Caco-2 (cell line): Measurements from ENCODE around the gene TCF3. TPM values are rescaled to one million over a fixed set of nuclear protein-coding genes. Genes with fewer than 3 reads are reported as not detected.

Experiments used
- BruUV-seq: library from RNA; stranded (reverse); fragments of 400-500 nt; replicated peaks from 2 replicates; lab custom pipeline; 2021; lab: Mats Ljungman, UMichigan
- CTCF ChIA-PET: fragments of 300-600 bp; sonication (Branson Sonifier 250); formaldehyde crosslinking; loops from one replicate; lab custom pipeline; 2022; ENCODE audit warnings: antibody characterized with exemption; lab: Charles Lee
- POLR2A ChIA-PET: fragments of 300-600 bp; sonication (Branson Sonifier 250); formaldehyde crosslinking; loops from one replicate; lab custom pipeline; 2022; ENCODE audit warnings: antibody characterized with exemption; lab: Charles Lee
- DNase-seq, 2 experiments: peaks; one replicate each; pipeline versions ENCODE4 v3.0.0 to v3.0.0-alpha.2; 2020 to 2022
- H3K27me3 ChIP-seq: replicated peaks from 2 replicates; pipeline ENCODE4 v1.6.0; 2011; ENCODE audit warnings: low read length; ENCODE audit not compliant: control insufficient read depth, insufficient read depth
- H3K36me3 ChIP-seq: 2 replicates; pipeline ENCODE4 v1.5.1; 2011; ENCODE audit warnings: low read length; ENCODE audit not compliant: control insufficient read depth, insufficient read depth
- H3K4me1 ChIP-seq: fragments of 250-450 bp; sonication (Bioruptor Pico); 2 replicates; pipeline ENCODE4 v1.5.1; 2020; ENCODE audit warnings: mild to moderate bottlenecking
- H3K4me3 ChIP-seq: 2 replicates; pipeline ENCODE4 v1.5.1; 2011; ENCODE audit warnings: low read depth, mild to moderate bottlenecking, control low read depth, low read length
- H3K9me3 ChIP-seq: fragments of 250-450 bp; sonication (Bioruptor Pico); 2 replicates; pipeline ENCODE4 v1.5.1; 2020; ENCODE audit warnings: mild to moderate bottlenecking, moderate library complexity
- H3K27ac Mint-ChIP-seq: one replicate; pipeline ENCODE4 v1.8.0; 2022; ENCODE audit warnings: mixed read lengths; ENCODE audit not compliant: unreplicated experiment
- H3K27me3 Mint-ChIP-seq: one replicate; pipeline ENCODE4 v1.8.0; 2022; ENCODE audit warnings: mixed read lengths; ENCODE audit not compliant: insufficient read depth, unreplicated experiment
- H3K36me3 Mint-ChIP-seq: one replicate; pipeline ENCODE4 v1.8.0; 2022; ENCODE audit warnings: mild to moderate bottlenecking, mixed read lengths; ENCODE audit not compliant: insufficient read depth, unreplicated experiment
- H3K4me1 Mint-ChIP-seq: one replicate; pipeline ENCODE4 v1.8.0; 2022; ENCODE audit warnings: low read depth, mixed read lengths; ENCODE audit not compliant: unreplicated experiment
- H3K4me3 Mint-ChIP-seq: one replicate; pipeline ENCODE4 v1.8.0; 2022; ENCODE audit warnings: mild to moderate bottlenecking, moderate library complexity, mixed read lengths; ENCODE audit not compliant: unreplicated experiment
- H3K9me3 Mint-ChIP-seq: one replicate; pipeline ENCODE4 v1.8.0; 2022; ENCODE audit warnings: mixed read lengths; ENCODE audit not compliant: unreplicated experiment
- CTCF ChIP-seq, 2 experiments: fragments of 200-600 bp in 1 of 2; IDR thresholded peaks; 1 replicate in 1 of 2; 2 replicates in 1 of 2; pipeline versions ENCODE4 v1.5.1 to v1.8.0; 2011 to 2022; ENCODE audit warnings: antibody characterized with exemption in 1 of 2, control low read depth in 1 of 2, inconsistent platforms in 1 of 2, low read depth in 1 of 2, low read length in 1 of 2, mild to moderate bottlenecking in 1 of 2, moderate library complexity in 1 of 2; ENCODE audit not compliant: insufficient read depth in 1 of 2, severe bottlenecking in 1 of 2, unreplicated experiment in 1 of 2
- intact Hi-C: fragments of 100-400 bp; cut with micrococcal nuclease; formaldehyde crosslinking; loops from one replicate; pipeline ENCODE4 v1.10.0; 2022; ENCODE audit not compliant: unreplicated experiment
- total RNA-seq: library from RNA; stranded (reverse); gene quantifications from 2 replicates; pipeline ENCODE4 v1.2.3, GENCODE V29; 2022

Gene TCF3
- total RNA-seq, 1 experiment from 2014 or later = 147 TPM

DNA sequence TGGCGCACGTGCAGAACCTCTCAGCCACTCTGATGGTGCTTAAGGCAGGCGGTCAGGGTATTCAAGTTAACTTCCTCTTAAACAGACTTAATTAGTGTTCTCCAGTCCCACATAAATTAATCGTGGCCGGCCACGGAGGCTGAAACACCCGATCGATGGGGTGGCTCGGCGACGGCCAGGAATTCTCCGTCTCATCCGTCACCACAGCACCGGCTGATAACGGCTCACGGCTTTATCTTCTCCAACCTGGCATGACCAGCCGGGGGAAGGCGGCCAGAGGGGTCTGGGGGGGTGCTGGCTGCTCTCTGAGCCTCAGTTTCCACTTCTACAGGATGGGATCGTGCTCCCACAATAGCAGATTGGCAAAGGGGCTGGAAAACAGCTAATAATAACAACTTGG lies 32.6 kb upstream of the TCF3 start:
- ChIA-PET CTCF (no interaction called here), POLR2A (no interaction called here)
- no peak overlapping the region for H3K4me3 Mint-ChIP-seq
- H3K4me1 ChIP-seq = no peaks in the 10 kb centered on the region
- H3K36me3 Mint-ChIP-seq = no peaks in the 10 kb centered on the region
- H3K4me3 ChIP-seq = no peak overlapping the region
- intact Hi-C loops = no loop called here
- peaks cover 8% of the 10 kb centered on the region for H3K27me3 Mint-ChIP-seq
- H3K4me1 Mint-ChIP-seq = no peaks in the 10 kb centered on the region
- DNase-seq = no peak
- no peak overlapping the region for H3K27ac Mint-ChIP-seq
- H3K27me3 ChIP-seq = no peaks in the 10 kb centered on the region
- no peaks in the 10 kb centered on the region for H3K36me3 ChIP-seq
- H3K9me3 ChIP-seq = no peaks in the 10 kb centered on the region
- TF ChIP-seq CTCF (IDR thresholded peaks at IDR 0.05; ENCODE audit: insufficient read depth in 1 of 2, low read depth in 1 of 2, low read length in 1 of 2, severe bottlenecking in 1 of 2, unreplicated experiment in 1 of 2) = no peak
- H3K9me3 Mint-ChIP-seq = no peaks in the 10 kb centered on the region
- no TSS peak for BruUV-seq

GRCh38 chr19:1684573-1684912 lies 32.1 kb upstream of the TCF3 start:
- no TSS peak for BruUV-seq
- Histone ChIP-seq H3K36me3 (no peaks in the 10 kb centered on the region), H3K9me3 (no peaks in the 10 kb centered on the region), H3K4me1 (no peaks in the 10 kb centered on the region), H3K27me3 (no peaks in the 10 kb centered on the region), H3K4me3 (no peak overlapping the region)
- intact Hi-C loops = no loop called here
- no peaks in the 10 kb centered on the region for H3K4me1 Mint-ChIP-seq
- H3K36me3 Mint-ChIP-seq = no peaks in the 10 kb centered on the region
- H3K9me3 Mint-ChIP-seq = no peaks in the 10 kb centered on the region
- H3K27me3 Mint-ChIP-seq = peaks cover 8% of the 10 kb centered on the region
- TF ChIP-seq CTCF (IDR thresholded peaks at IDR 0.05; ENCODE audit: insufficient read depth in 1 of 2, low read depth in 1 of 2, low read length in 1 of 2, severe bottlenecking in 1 of 2, unreplicated experiment in 1 of 2) = no peak
- no peak overlapping the region for H3K4me3 Mint-ChIP-seq
- DNase-seq = no peak
- H3K27ac Mint-ChIP-seq = no peak overlapping the region
- ChIA-PET POLR2A (no interaction called here), CTCF (no interaction called here)

GRCh38 chr19:1683869-1684572 lies 31.6 kb upstream of the TCF3 start:
- intact Hi-C loops = no loop called here
- ChIA-PET CTCF (no interaction called here), POLR2A (no interaction called here)
- H3K27me3 ChIP-seq = no peaks in the 10 kb centered on the region
- no peak for TF ChIP-seq CTCF (IDR thresholded peaks at IDR 0.05; ENCODE audit: insufficient read depth in 1 of 2, low read depth in 1 of 2, low read length in 1 of 2, severe bottlenecking in 1 of 2, unreplicated experiment in 1 of 2)
- no peaks in the 10 kb centered on the region for H3K4me1 ChIP-seq
- H3K36me3 ChIP-seq = no peaks in the 10 kb centered on the region
- no TSS peak for BruUV-seq
- no peak overlapping the region for H3K27ac Mint-ChIP-seq
- H3K9me3 Mint-ChIP-seq = no peaks in the 10 kb centered on the region
- H3K4me3 Mint-ChIP-seq = no peak overlapping the region
- H3K27me3 Mint-ChIP-seq = peaks cover 8% of the 10 kb centered on the region
- no peak overlapping the region for H3K4me3 ChIP-seq
- H3K4me1 Mint-ChIP-seq = no peaks in the 10 kb centered on the region
- DNase-seq = no peak
- H3K9me3 ChIP-seq = no peaks in the 10 kb centered on the region
- H3K36me3 Mint-ChIP-seq = no peaks in the 10 kb centered on the region
